K562 (cell line): ENCODE measurements around the gene OR13J1. TPM values are rescaled to one million over a fixed set of nuclear protein-coding genes. Genes with fewer than 3 reads are reported as not detected.

Source experiments
- ATAC-seq: fragments of 200-7000 bp; cut with Tn5 transposase; 3 replicates; pipeline ENCODE4 v1.9.1; 2020; ENCODE audit warnings: moderate library complexity
- BruUV-seq: library from RNA; stranded (reverse); fragments of 400-500 nt; replicated peaks from 2 replicates; lab custom pipeline; 2021; lab: Mats Ljungman, UMichigan
- CTCF ChIA-PET: fragments of 300-600 bp; formaldehyde crosslinking; extraction: SDS; loops from one replicate; lab custom pipeline; 2021; ENCODE audit warnings: low intra/inter-chr PET ratio; lab: Yijun Ruan, JAX
- POLR2A ChIA-PET: fragments of 300-600, 350-650 bp; sonication (Branson Sonifier 250); formaldehyde crosslinking; extraction: SDS; loops from one replicate; lab custom pipeline; 2021; ENCODE audit warnings: antibody characterized with exemption, inconsistent platforms; lab: Yijun Ruan, JAX
- DNase-seq, 4 experiments: peaks; one replicate each; pipeline versions ENCODE4 v3.0.0 to v3.0.0-alpha.2; 2011 to 2018; ENCODE audit warnings: low spot score in 3 of 4, mixed read lengths in 3 of 4; ENCODE audit errors: extremely low read depth in 1 of 4
- FAIRE-seq: peaks from 2 replicates; lab custom pipeline; 2011; peaks lifted over from hg19 to GRCh38; lab: Jason Lieb, UNC
- H2AFZ ChIP-seq: 2 replicates; pipeline ENCODE4 v1.6.0; 2011; ENCODE audit warnings: low read depth, low read length, control low read depth, inconsistent platforms
- H3K27ac ChIP-seq: fragments of 200-600 bp; 3 replicates; pipeline ENCODE4 v1.8.0; 2011; ENCODE audit warnings: low read depth, mild to moderate bottlenecking, control low read depth, inconsistent platforms, low read length, moderate library complexity, mixed read lengths; ENCODE audit errors: extremely low read depth
- H3K27me3 ChIP-seq, 2 experiments: fragments of 300-600 bp in 1 of 2; 2 replicates in 1 of 2; 3 replicates in 1 of 2; pipeline versions ENCODE4 v1.6.0 to v1.8.0; 2011; ENCODE audit warnings: inconsistent platforms in 2 of 2, low read length in 2 of 2, mild to moderate bottlenecking in 1 of 2, mixed read lengths in 1 of 2, moderate library complexity in 1 of 2; ENCODE audit not compliant: control insufficient read depth in 2 of 2, insufficient read depth in 2 of 2
- H3K36me3 ChIP-seq: fragments of 300-600 bp; 3 replicates; pipeline ENCODE4 v1.8.0; 2011; ENCODE audit warnings: mild to moderate bottlenecking, low read length, inconsistent platforms; ENCODE audit not compliant: control insufficient read depth, insufficient read depth
- H3K4me1 ChIP-seq, 2 experiments: fragments of 200-600 bp in 1 of 2; replicated peaks in 1 of 2; 2 replicates in 1 of 2; 3 replicates in 1 of 2; pipeline versions ENCODE4 v1.5.1 to v1.8.0; 2011; ENCODE audit warnings: inconsistent platforms in 2 of 2, low read length in 2 of 2, mild to moderate bottlenecking in 1 of 2, mixed read lengths in 1 of 2, moderate library complexity in 1 of 2; ENCODE audit not compliant: control insufficient read depth in 2 of 2, insufficient read depth in 2 of 2
- H3K4me2 ChIP-seq: 2 replicates; pipeline ENCODE4 v1.6.1; 2011; ENCODE audit warnings: low read length, control low read depth, inconsistent platforms, mixed read lengths; ENCODE audit not compliant: insufficient read depth
- H3K4me3 ChIP-seq: fragments of 200-600 bp; sonication (generic), shearing (Covaris generic); 2 replicates; pipeline ENCODE4 v1.5.1; 2016; ENCODE audit warnings: control low read depth, inconsistent platforms
- H3K79me2 ChIP-seq: fragments of 200-600 bp; 3 replicates; pipeline ENCODE4 v1.8.0; 2011; ENCODE audit warnings: low read length, inconsistent platforms; ENCODE audit not compliant: control insufficient read depth, insufficient read depth
- H3K9ac ChIP-seq, 2 experiments: 2 replicates each; pipeline versions ENCODE4 v1.6.0 to v1.6.1; 2011; ENCODE audit warnings: low read depth in 2 of 2, low read length in 2 of 2, control low read depth in 1 of 2, inconsistent platforms in 1 of 2, mild to moderate bottlenecking in 1 of 2, mixed read lengths in 1 of 2; ENCODE audit not compliant: insufficient read depth in 1 of 2
- H3K9me1 ChIP-seq: one replicate; pipeline ENCODE4 v1.6.0; 2011; ENCODE audit warnings: inconsistent platforms, mild to moderate bottlenecking, low read length, moderate library complexity; ENCODE audit not compliant: control insufficient read depth, insufficient read depth
- H3K9me3 ChIP-seq: replicated peaks from 2 replicates; pipeline ENCODE4 v1.5.1; 2011; ENCODE audit warnings: low read depth, low read length, inconsistent platforms; ENCODE audit not compliant: control insufficient read depth, insufficient read depth
- H4K20me1 ChIP-seq: replicated peaks from 2 replicates; pipeline ENCODE4 v1.6.1; 2011; ENCODE audit warnings: low read length, inconsistent platforms, mixed read lengths; ENCODE audit not compliant: control insufficient read depth, insufficient read depth
- ZC3H4 ChIP-seq: sonication (generic); formaldehyde crosslinking; IDR thresholded peaks from 2 replicates; pipeline ENCODE4 v1.9.0; 2021; ENCODE audit warnings: missing genetic modification reagents, borderline replicate concordance
- ZNF354B ChIP-seq: fragments of 250-450 bp; sonication (Bioruptor Pico); IDR thresholded peaks from 2 replicates; pipeline ENCODE4 v1.4.0; 2020
- WGBS: fragments of 100-300 bp; shearing (Covaris generic); methylation state at CpG from one replicate; pipeline ENCODE4 v1.1.6; 2016; ENCODE audit warnings: low coverage, mixed read lengths; ENCODE audit not compliant: insufficient coverage; ENCODE audit errors: missing lambda C conversion rate; 5-methylcytosine and 5-hydroxymethylcytosine counted together
- in situ Hi-C: fragments of 300-500 bp; cut with MboI; formaldehyde crosslinking; loops from 4 replicates; pipeline ENCODE4 v1.15.0; 2018; ENCODE audit warnings: inconsistent platforms, mixed read lengths
- intact Hi-C: fragments of 100-400 bp; cut with micrococcal nuclease; formaldehyde crosslinking; loops from 2 replicates; pipeline ENCODE4 v1.14.2; 2022
- polyA plus RNA-seq, 8 experiments: library from polyadenylated mRNA; depleted of rRNA in 4 of 8; stranded (reverse) in 5 of 8; unstranded in 3 of 8; fragments of >200 nt; fragmentation: Nextera tagmentation in 2 of 8; fragmentation: Illumina TruSeq in 1 of 8; extraction: Ambion mirVana in 2 of 8; extraction: Trizol in 1 of 8; gene quantifications; 2 replicates each; pipeline versions ENCODE4 v1.2.1 to v1.2.3, GENCODE V29; 2011 to 2014; ENCODE audit warnings: inconsistent platforms in 1 of 8, missing spikeins in 1 of 8
- total RNA-seq, 7 experiments: library from RNA; depleted of rRNA in 6 of 7; stranded (reverse); fragments of >200 nt in 6 of 7; fragmentation: Illumina TruSeq in 2 of 7; extraction: Trizol in 2 of 7; gene quantifications; 2 replicates each; pipeline versions ENCODE4 v1.2.1 to v1.2.3, GENCODE V29; 2011 to 2021; ENCODE audit warnings: low replicate concordance in 1 of 7
- TF ChIP-seq, protein P1 (sequence below): fragments of 450-650 bp; IDR thresholded peaks from 2 replicates; pipeline ENCODE4 v1.6.1; 2018; ENCODE audit not compliant: partially characterized antibody
- TF ChIP-seq, protein P2 (sequence below): sonication (generic); formaldehyde crosslinking; IDR thresholded peaks from 2 replicates; pipeline ENCODE4 v1.8.1; 2023; ENCODE audit warnings: mild to moderate bottlenecking, missing genetic modification reagents

Gene OR13J1
- total and polyA plus RNA-seq, 9 of the 15 experiments (the other 6 are each of a cell fraction or from before 2014, with no cell fraction given) = not detected

DNA sequence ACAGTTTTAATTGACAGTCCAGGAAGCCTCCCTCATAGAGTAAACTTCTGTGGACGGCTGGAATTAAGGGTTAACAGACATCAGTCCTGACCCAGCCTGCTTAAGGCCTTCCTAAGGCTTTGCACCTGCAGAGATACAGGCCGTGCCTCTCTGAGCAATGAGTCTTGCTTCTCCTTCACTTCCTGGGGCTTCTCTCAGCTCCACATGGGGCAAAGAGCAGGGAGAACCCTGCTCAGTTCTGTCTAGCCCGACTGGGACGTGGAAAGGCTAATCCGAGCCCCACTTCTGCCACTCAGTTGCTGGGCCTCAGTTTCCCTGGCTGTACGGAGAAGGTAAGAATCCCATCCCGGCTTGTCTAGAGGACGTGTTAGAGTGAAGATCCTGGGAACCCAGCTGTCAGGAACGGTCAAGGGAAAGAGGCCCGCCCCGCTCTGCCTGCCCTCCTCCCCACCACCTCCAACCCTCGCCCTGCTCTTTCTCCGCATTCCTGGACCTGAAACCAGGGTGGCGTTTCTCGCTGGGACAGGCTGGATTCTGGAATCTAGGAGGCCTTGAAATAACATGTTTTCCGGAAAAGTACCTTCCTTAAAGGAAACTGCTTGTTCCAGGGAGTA, 45.6 kb upstream of the OR13J1 start:
- H3K4me2 ChIP-seq = no peak overlapping the region
- BruUV-seq = no TSS peak
- peak overlapping the region; percentile 48 for H2AFZ ChIP-seq

More for the DNA sequence above, 45.6 kb upstream of the OR13J1 start:
- TF ChIP-seq, protein P1, sequence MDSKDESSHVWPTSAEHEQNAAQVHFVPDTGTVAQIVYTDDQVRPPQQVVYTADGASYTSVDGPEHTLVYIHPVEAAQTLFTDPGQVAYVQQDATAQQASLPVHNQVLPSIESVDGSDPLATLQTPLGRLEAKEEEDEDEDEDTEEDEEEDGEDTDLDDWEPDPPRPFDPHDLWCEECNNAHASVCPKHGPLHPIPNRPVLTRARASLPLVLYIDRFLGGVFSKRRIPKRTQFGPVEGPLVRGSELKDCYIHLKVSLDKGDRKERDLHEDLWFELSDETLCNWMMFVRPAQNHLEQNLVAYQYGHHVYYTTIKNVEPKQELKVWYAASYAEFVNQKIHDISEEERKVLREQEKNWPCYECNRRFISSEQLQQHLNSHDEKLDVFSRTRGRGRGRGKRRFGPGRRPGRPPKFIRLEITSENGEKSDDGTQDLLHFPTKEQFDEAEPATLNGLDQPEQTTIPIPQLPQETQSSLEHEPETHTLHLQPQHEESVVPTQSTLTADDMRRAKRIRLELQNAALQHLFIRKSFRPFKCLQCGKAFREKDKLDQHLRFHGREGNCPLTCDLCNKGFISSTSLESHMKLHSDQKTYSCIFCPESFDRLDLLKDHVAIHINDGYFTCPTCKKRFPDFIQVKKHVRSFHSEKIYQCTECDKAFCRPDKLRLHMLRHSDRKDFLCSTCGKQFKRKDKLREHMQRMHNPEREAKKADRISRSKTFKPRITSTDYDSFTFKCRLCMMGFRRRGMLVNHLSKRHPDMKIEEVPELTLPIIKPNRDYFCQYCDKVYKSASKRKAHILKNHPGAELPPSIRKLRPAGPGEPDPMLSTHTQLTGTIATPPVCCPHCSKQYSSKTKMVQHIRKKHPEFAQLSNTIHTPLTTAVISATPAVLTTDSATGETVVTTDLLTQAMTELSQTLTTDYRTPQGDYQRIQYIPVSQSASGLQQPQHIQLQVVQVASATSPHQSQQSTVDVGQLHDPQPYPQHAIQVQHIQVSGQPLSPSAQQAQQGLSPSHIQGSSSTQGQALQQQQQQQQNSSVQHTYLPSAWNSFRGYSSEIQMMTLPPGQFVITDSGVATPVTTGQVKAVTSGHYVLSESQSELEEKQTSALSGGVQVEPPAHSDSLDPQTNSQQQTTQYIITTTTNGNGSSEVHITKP = no peak
- no peak for TF ChIP-seq ZNF354B (CRISPR knock-in tag)
- TF ChIP-seq, protein P2, sequence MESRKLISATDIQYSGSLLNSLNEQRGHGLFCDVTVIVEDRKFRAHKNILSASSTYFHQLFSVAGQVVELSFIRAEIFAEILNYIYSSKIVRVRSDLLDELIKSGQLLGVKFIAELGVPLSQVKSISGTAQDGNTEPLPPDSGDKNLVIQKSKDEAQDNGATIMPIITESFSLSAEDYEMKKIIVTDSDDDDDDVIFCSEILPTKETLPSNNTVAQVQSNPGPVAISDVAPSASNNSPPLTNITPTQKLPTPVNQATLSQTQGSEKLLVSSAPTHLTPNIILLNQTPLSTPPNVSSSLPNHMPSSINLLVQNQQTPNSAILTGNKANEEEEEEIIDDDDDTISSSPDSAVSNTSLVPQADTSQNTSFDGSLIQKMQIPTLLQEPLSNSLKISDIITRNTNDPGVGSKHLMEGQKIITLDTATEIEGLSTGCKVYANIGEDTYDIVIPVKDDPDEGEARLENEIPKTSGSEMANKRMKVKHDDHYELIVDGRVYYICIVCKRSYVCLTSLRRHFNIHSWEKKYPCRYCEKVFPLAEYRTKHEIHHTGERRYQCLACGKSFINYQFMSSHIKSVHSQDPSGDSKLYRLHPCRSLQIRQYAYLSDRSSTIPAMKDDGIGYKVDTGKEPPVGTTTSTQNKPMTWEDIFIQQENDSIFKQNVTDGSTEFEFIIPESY = no peak
- TF ChIP-seq ZC3H4 = no peak
- Histone ChIP-seq H3K9ac (peak overlapping the region in 1 of 2 experiments; percentile 61; a peak in 1 of 4 replicates), H3K36me3 (no peaks in the 10 kb centered on the region), H3K9me1 (no peaks in the 10 kb centered on the region), H3K4me1 (peaks cover 40 to 64% of the 10 kb centered on the region in 2 experiments), H4K20me1 (no peaks in the 10 kb centered on the region), H3K27ac (no peak overlapping the region), H3K9me3 (no peaks in the 10 kb centered on the region), H3K79me2 (no peaks in the 10 kb centered on the region), H3K4me3 (no peak overlapping the region), H3K27me3 (no peaks in the 10 kb centered on the region)
- CTCF ChIA-PET = interaction anchor here (0.6 kb wide), 1 partner anchor 1240 kb away, joined by 6 read pairs; no protein-coding TSS in a partner anchor
- intact Hi-C loops = no loop called here
- FAIRE-seq (no peak), DNase-seq (no peak), ATAC-seq (no peak)
- in situ Hi-C loops = no loop called here
- 82% methylated on average over 9 of the region's 16 CpGs for WGBS
- POLR2A ChIA-PET = interaction anchor here (0.6 to 3.3 kb wide), 2 partner anchors 9 to 799 kb away, joined by 3 to 20 read pairs; no protein-coding TSS in a partner anchor
